H54 (cell line): ENCODE measurements around the gene IFI30.

ENCODE experiments used
- DNase-seq: peaks from one replicate; pipeline ENCODE4 v3.0.0; 2011; ENCODE audit warnings: low spot score, mixed read lengths; ENCODE audit not compliant: insufficient read length
- FAIRE-seq: peaks from 3 replicates; lab custom pipeline; 2011; peaks lifted over from hg19 to GRCh38; lab: Jason Lieb, UNC
- POLR2A ChIP-seq: IDR thresholded peaks from 2 replicates; pipeline ENCODE4 v1.6.1; 2011; ENCODE audit warnings: low read depth, mild to moderate bottlenecking, low read length

IFI30 gene

DNA sequence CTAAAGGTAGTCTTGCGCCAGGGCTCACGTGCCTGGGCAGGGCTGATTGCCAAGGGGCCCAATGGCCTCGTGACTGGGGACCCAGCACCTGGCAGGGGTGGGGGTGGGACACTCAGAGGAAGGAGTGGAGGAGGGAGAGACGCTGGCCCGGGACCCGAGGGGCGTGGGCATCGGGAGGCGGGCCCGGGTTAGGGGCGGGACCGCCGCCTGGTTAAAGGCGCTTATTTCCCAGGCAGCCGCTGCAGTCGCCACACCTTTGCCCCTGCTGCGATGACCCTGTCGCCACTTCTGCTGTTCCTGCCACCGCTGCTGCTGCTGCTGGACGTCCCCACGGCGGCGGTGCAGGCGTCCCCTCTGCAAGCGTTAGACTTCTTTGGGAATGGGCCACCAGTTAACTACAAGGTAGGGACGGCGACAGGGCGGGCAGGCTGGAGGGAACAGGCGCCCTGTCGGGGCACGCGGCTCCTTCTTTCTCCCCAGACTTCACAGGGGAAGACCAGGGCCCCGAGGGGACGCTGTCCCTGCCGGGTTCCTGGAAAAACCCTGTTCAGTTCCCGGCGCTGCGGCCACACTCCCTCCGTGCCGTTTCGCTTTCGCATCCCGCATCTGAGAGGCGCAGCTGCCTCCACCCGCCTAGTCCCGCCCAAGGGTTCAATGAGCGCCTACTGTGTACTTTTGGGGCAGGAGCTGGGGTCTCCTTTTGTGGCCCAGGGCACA is at the start of gene IFI30:
Gene IFI30, plus strand, starts transcription at position 242 of the 717 bp plus-strand sequence. Its CDS starts 29 bp downstream, at position 271.
- FAIRE-seq: no peak

GRCh38 chr19:18123819-18124218 is 49.8 kb upstream of the IFI30 start:
- FAIRE-seq: no peak
- no peak for TF ChIP-seq POLR2A
- no peak for DNase-seq

More for the DNA sequence above, at the start of gene IFI30:
- peak; percentile 82 for DNase-seq
- TF ChIP-seq POLR2A: peak; percentile 78

DNA sequence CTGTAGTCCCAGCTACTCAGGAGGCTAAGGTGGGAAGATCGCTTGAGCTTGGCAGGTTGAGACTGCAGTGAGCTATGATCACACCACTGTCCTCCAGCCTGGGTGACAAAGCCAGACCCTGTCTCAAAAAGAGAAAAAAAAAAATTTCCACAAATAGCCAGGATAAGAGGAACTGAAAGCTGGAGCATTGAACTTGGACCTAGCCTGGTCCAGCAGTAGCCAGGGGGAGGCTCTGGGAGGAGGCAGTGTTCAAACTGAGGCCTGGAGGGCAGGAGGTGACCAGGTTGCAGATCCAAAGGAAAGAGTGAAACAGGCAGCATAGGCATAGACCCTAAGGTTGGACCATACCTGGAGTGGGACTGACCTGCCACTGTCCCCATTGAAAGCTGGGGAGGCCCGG is 47.5 kb upstream of the IFI30 start:
- no peak for TF ChIP-seq POLR2A
- FAIRE-seq (no peak), DNase-seq (no peak)

DNA sequence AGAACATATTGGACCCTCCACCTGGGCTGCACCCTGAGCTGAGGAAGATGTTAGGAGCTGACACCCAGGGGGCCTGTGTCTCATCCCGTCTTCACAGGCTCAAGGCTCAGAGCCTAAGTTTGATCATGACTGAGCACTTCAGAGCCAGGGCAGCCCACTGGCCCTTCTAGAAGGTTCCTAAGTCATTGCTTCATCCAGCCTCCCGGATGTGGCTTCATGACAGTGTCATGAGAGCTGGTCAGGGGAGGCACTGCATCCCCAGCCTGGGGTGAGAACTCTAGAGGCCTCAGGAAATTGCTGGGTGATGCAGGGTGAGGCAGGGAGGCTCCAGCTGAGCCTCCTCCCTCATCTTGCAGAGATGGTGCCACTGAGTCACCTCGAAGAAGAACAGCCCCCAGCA is 45.6 kb upstream of the IFI30 start:
- no peak for FAIRE-seq
- no peak for TF ChIP-seq POLR2A
- DNase-seq: no peak

GRCh38 chr19:18128805-18129204 is 44.8 kb upstream of the IFI30 start:
- FAIRE-seq (no peak), DNase-seq (no peak)
- no peak for TF ChIP-seq POLR2A

DNA sequence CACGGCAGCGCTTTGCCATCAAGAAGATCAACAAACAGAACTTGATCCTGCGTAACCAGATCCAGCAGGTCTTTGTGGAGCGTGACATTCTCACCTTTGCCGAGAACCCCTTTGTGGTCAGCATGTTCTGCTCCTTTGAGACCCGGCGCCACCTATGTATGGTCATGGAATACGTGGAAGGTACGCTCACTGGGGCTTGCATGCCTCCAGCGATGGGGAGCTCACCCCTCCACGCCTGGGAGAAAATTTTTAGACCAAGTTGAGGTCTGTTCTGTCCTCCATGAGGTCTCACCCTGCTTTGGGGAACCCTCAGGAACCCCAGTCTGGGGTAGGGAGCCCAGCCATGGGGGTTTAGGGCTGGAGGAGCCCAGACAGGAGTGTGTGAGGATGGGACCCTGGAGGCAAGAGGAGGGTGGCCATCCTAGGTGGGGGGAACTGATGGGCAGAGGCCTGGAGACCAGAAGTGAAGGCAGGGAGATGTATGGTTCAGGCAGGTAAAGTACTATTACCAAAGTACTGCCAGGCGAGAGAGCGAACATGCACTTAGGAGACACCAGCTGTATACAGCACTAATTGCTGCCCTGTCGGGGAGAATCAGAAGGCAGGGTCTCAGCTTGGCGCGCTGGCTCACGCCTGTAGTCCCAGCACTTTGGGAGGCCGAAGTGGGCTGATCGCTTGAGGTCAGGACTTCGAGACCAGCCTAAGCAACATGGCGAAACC is 42.9 kb upstream of the IFI30 start:
- no peak for TF ChIP-seq POLR2A
- FAIRE-seq: no peak
- DNase-seq: no peak

- FAIRE-seq (no peak), DNase-seq (no peak)
- TF ChIP-seq POLR2A: no peak
Measured at GRCh38 chr19:18131841-18132596, 41.6 kb upstream of the IFI30 start.

DNA sequence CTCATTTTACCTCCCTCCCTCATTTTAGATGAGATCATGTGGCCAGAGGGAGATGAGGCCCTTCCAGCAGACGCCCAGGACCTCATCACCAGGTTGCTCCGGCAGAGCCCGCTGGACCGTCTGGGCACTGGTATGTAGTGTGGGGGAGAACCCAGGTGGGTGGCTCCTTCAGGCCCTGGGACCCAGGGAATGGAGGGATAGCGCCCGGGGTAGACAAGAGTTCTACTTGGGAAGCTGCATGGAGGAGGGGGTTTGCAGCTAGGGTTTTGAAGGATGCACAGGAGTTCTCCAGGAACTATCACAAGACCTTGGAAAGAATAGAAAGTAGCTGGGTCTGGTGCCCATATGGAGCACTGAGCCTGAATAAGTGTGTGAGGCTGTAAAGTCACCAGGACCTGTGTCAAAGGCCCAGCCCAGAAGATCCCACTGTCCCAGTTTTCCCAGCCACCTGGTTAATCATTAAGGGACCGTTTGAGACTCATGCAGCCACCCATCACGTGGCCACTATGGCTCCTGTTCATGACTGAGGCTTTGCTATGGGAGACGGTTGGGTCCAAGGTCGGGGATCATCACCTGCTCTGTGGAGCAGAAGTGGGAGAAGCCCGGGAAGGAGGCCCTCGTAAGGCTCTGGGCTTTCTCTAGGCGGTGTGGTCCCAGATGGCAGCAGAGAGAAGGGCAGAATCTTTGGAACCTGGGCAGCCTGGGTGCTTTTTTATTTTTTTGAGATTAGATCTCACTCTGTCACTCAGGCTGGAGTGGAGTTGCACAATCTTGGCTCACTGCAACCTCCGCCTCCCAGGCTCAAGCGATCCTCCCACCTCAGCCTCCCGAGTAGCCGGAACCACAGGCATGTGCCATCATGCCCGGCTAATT is 37.7 kb upstream of the IFI30 start:
- DNase-seq: no peak
- FAIRE-seq: no peak
- no peak for TF ChIP-seq POLR2A

- FAIRE-seq (no peak), DNase-seq (no peak)
- no peak for TF ChIP-seq POLR2A
Measured at GRCh38 chr19:18137242-18137641, 36.4 kb upstream of the IFI30 start.

DNA sequence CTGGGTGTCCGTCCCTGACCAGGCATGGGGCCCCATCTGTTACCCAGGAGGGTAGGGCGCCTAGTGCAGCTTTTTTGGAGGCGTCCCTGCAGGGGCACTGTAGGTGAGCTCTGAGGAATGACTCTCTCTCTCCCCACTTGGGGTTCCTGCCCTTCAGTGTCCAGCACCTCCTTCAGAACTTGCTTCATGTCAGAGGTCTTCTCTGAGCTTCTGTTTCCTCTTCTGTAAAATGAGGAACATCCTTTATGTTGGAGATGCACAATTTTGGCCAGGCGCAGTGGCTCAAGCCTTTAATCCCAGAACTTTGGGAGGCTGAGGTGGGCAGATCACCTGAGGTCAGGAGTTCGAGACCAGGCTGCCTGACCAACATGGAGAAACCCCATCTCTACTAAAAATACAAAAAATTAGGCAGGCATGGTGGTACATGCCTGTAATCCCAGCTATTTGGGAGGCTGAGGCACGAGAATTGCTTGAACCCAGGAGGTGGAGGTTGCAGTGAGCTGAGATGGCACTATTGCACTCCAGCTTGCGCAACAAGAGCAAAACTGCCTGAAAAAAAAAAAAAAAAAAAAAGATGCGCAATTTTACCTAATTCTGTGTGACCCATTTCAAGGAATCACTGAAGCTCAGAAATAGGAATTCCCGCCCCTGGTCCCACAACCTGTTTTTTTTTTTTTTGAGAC is 35.8 kb upstream of the IFI30 start:
- no peak for TF ChIP-seq POLR2A
- no peak for FAIRE-seq
- DNase-seq: no peak

- no peak for DNase-seq
- no peak for FAIRE-seq
- no peak for TF ChIP-seq POLR2A
Measured at GRCh38 chr19:18140473-18140872, 33.1 kb upstream of the IFI30 start.

GRCh38 chr19:18141031-18141430 is 32.6 kb upstream of the IFI30 start:
- TF ChIP-seq POLR2A: no peak
- FAIRE-seq (no peak), DNase-seq (no peak)

DNA sequence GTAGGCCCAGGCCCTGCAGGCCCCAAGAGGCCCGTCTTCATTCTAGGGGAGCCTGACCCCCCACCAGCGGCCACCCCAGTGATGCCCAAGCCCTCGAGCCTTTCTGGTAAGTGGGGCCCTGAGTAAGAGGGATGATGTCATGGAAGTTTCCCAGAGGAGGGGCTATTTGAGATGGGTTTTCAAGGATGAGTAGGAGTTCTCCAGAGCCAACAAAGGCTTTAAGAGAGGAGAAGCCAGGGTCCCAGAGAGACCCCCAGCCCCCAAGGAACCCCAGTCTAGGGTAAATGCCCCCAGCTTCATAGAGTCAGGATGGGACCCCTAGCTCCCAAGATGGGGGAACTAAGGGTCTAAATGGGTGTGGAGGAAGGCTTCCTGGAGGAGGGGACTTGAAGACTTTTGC is 29.7 kb upstream of the IFI30 start:
- TF ChIP-seq POLR2A: no peak
- FAIRE-seq: no peak
- no peak for DNase-seq
